HG03460 (cell line): ENCODE measurements around the gene ABHD2.
"Not testable (repeated sequence)": the region's sequence is repeated elsewhere in the genome, so short reads cannot be mapped to it uniquely, and the experiment has no call there.

ENCODE experiments used
- ATAC-seq: cut with Tn5 transposase; IDR thresholded peaks from one replicate; pipeline ENCODE4 v1.9.1; 2021; ENCODE audit not compliant: unreplicated experiment

ABHD2 gene

GRCh38 chr15:89087830-89088604 lies at the start of gene ABHD2:
Gene ABHD2, plus strand, starts transcription at chr15:89088456. Its CDS starts 27,872 bp downstream, at chr15:89116328.
- peak; percentile 92 for ATAC-seq

DNA sequence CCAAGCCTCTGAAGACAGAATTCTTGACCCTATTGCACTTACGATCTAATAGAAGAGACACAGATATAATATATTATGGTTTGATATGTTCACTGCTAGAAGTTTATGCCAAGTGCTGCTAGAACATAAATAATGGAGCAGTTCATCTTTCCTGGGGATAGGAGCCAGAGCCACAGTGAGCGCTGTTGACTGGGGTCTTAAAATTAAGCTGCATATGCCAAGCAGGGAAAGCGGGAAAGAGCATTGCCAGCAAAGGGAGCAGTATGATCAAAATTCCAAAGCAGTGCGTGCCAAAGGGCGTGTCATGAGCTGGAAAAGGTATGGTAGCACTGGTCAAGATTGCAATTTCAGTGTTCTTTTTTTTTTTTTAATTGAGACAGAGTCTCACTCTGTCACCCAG lies 49.1 kb upstream of the ABHD2 start:
- ATAC-seq: no peak

- no peak for ATAC-seq
These were observed 46.7 kb upstream of the ABHD2 start for GRCh38 chr15:89041507-89041906.

DNA sequence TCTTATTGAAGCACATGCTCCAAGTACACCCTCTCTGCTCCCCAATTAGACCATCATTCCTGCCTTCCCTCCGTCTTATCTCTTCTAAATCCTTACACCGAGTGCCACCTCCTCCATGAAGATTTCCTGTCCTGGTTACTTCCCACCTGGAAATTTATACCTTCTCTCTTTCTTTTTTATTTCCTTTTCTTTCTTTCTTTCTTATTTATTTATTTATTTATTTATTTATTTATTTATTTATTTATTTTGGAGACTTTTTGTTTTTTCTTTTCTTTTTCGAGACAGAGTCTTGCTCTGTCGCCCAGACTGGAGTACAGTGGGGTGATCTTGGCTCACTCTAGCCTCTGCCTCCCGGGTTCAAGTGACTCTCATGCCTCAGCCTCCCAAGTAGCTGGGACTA lies 45.9 kb upstream of the ABHD2 start:
- ATAC-seq: no peak

- no peak for ATAC-seq
These were observed 44.9 kb upstream of the ABHD2 start for GRCh38 chr15:89043031-89044002.

- not testable (repeated sequence) for ATAC-seq
These were observed 39.1 kb upstream of the ABHD2 start for GRCh38 chr15:89049016-89049666.

DNA sequence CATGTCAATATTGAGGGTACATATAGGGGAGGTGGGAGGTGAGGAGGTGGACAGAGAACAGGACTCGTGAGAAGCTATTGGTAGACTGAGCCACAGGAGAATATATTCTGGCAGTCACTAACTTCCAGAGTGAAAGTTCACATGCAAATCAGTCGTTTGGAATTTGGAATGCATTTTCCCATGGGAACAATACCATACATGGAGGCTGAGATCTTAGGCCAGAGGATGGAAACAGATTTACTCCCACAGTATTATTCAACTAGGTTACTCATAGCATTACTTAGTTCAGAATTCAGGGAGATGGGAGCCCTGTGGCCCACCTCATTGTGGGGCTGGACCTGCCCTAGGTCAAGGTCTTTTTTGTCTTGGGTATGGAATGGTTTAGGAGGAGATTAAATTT lies 36.4 kb upstream of the ABHD2 start:
- ATAC-seq: no peak

DNA sequence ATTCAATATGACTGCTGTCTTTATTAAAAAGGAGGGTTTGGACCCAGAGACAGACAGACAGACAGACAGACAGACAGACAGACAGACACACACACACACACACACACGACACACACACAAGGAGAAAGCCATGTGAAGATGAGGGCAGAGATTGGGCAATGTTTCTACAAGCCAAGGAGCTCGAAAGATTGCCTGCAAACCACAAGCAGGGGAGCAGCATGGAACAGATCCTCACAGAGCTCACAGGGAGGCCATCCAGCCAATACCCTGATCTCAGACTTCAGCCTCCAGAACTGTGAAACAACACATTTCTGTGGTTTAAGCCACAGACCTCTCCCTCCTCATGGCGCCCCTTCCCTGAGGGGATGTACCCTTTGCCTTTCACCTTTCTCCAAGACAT lies 35.8 kb upstream of the ABHD2 start:
- ATAC-seq: no peak

- no peak for ATAC-seq
These were observed 33.4 kb upstream of the ABHD2 start for GRCh38 chr15:89054873-89055272.

GRCh38 chr15:89057506-89058133 lies 30.6 kb upstream of the ABHD2 start:
- no peak for ATAC-seq

DNA sequence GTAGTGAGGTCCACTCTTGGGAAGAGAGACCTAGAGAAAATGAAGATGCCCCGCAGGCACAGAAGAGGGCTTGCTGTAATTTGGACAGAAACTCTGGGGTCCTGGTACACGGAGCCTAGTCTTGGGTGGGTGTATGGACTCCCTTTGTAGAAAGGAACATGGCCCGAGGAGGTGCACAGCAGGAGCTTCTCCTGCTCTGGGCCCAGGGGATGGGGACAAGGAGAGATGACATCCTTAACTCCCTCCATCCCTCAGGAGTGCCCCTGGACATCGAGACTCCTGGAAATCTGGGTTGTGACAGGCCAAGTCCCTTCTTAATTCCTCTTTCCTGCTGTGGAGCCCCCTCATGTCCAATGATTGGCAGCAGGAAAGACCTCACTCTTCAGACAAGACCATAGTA lies 29.9 kb upstream of the ABHD2 start:
- no peak for ATAC-seq

DNA sequence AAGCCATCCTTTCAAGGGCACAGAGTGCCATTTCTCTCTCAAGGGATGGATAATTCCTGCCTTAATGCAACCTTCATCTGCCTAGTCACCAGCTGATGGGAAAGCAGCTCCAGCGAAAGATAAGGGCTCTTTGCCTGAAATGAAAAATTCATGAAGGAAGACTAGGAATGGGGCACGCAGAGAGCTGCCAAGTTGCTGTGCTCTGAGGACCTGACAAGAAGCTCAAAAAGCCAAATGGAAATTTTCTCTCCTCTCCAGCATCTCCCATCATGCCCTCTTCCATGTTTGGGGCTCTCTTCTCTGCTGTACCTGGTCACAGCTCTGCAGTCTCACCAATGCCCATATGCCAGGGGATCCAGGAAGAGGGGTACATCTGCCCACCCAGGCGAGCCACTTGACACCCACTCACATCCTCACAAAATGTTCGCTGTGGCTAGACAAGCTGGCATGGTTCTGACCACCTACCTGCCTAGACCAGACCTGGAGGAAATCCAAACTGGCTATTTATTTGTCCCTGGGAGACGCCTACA lies 29.3 kb upstream of the ABHD2 start:
- ATAC-seq: no peak

DNA sequence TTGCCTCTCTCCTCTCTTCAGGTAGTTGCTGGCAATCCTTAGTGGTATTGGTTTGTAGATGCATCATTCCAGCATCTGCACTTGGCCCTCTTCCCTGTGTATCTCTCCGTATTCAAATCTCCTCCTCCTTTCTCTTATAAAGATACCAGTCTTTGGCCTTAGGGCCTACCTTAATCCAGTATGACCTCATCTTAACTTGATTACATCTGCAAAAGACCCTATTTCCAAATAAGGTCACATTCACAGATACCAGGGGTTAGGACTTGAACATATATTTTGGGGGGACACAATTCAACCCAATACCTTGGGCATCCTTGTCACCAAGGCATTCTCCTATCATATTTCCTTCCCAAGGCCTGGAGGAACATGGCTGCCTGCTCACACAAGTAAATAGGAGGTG lies 22.0 kb upstream of the ABHD2 start:
- ATAC-seq: no peak

DNA sequence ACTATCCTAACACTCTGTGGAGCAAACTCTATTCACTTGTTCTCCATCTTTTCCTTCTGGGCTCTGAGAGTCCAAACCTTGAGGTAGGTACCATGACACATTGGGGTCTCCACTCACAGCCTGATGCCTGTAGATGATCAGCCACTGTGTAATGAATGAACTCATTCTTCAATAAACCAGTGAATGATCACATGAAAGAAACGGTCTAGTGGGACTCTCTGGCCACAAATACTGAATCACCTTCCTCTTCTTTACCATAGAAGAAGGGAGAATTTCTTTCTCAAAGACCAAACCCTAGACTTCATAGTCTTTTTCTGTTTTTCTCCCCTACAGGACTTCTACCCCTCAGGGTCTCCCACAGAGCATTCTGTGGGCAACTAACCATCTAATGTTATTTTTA lies 20.5 kb upstream of the ABHD2 start:
- ATAC-seq: peak; percentile 51

DNA sequence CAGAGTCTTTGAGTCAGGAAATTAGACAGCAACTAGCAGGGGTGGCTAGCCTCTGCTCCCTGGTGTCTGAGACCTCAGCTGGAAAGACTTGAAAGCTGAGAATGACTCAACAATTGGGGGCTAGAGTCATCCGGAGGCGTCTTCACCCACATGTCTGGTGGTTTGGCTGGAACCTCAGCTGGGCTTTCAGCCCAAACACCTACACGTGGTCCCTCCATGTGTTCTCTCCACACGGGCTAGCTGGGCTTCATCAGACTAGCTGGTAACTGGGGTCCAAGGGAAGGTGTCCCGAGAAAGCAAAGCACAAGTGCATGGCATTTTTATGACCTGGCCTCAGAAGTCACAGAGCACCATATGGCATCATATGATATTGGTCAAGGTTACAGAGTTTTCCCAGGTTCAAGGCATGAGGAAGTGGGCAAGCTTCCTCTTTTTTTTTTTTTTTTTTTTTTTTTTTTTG lies 19.9 kb upstream of the ABHD2 start:
- ATAC-seq: peak; percentile 91

DNA sequence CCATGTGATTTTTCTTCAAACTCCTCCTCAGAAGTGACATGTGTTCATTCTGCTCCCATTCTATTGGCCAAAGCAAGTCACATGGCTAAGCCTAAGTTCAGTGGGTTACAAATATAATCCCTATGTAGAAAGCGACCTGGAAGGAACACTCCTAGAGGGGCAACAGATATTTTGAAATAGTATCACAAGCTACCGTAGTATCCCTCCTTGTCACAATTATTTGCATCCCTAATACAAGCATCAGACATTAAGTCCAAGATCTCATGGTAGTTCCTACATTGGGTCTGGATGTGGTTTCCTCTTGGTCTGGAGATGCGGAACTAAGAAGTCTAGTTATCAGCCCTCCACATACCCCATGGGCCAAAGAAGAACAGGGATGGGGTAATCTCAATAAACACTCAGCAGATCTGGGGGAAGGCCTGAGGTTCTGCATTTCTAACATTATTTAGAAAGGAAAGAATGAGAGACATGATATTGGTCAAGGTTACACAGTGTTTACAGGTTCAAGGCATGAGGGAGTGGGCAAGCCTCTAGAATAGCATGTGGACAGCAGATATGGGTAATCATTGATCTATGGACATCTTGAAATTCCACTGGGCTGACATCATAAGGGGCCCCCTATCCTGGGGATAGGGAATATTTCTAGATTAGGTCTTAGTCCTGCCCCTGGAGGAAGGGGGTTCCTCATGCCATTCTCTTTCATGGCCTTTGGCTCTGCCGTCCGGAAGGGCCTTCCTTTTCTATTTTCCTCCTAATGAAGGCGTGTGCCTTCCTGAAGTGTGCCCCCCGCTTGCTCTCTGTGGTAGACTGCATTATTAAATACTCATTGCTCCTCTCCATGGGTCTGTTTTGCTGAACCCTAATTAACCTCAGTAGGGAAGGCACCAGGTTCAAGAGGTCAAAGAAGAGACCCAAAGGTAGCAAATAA lies 17.8 kb upstream of the ABHD2 start:
- no peak for ATAC-seq

GRCh38 chr15:89071471-89071870 lies 16.8 kb upstream of the ABHD2 start:
- no peak for ATAC-seq

GRCh38 chr15:89072277-89072869 lies 15.9 kb upstream of the ABHD2 start:
- ATAC-seq: no peak

DNA sequence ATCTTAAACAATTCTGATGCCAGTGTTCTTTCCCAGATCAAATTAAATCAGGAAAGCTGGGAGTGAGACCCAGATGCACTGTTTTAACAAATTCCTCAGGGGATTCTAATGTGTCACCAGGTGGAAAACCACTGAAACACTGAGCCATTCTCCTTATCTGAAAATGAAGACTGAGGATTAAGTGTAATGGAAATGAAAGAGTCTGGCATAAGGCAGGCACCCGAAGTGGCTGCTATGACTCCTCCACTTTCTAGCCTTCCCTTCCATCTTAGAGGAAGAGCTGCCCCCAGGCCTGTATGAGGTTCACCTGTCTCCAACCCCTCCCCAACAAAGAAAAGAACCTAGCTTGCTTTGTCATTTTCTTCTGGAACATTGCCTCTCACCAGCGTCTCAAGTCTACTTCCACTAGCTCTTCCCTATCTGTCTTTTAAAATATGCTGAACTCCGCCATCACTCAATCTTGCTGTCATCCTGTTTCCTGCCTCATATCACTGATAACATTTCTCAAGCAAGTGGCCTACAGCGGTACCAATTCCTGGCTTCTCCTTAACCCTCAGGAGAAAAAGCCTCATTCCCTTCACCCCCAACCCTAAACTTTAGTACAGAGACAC lies 13.7 kb upstream of the ABHD2 start:
- ATAC-seq: no peak
